SK-N-MC (cell line): ENCODE data around the gene CCDC196.

Source experiments
- EZH2 ChIP-seq: fragments of 200-600 bp; sonication (generic); IDR thresholded peaks from one replicate; pipeline ENCODE4 v1.6.1; 2017; ENCODE audit warnings: antibody characterized with exemption
- POLR2AphosphoS5 ChIP-seq: IDR thresholded peaks from 2 replicates; pipeline ENCODE4 v1.6.1; 2012; ENCODE audit warnings: mild to moderate bottlenecking, low read depth, low read length, borderline replicate concordance

GRCh38 chr14:66476964-66477363, 9.2 kb upstream of the CCDC196 start:
- no peak for TF ChIP-seq EZH2
- TF ChIP-seq POLR2AphosphoS5 = no peak
